H9 (cell line): ENCODE measurements around the gene MXD4. TPM values are rescaled to one million over a fixed set of nuclear protein-coding genes. Genes with fewer than 3 reads are reported as not detected.

Experiments used
- DNase-seq: peaks from one replicate; pipeline ENCODE4 v3.0.0-alpha.2; 2017
- H2AFZ ChIP-seq: one replicate; pipeline ENCODE4 v1.6.1; 2013; ENCODE audit warnings: mild to moderate bottlenecking, low read length, control low read depth, moderate library complexity
- H2AK5ac ChIP-seq: 2 replicates; pipeline ENCODE4 v1.6.1; 2013; ENCODE audit warnings: low read length, control low read depth, mixed read lengths; ENCODE audit not compliant: insufficient read length
- H2BK120ac ChIP-seq: one replicate; pipeline ENCODE4 v1.6.1; 2013; ENCODE audit warnings: low read depth, mild to moderate bottlenecking, low read length, control low read depth, inconsistent platforms; ENCODE audit not compliant: poor library complexity, severe bottlenecking
- H2BK12ac ChIP-seq: 2 replicates; pipeline ENCODE4 v1.6.1; 2013; ENCODE audit warnings: low read length, control low read depth, mixed read lengths, low read depth; ENCODE audit not compliant: insufficient read length
- H2BK15ac ChIP-seq: 2 replicates; pipeline ENCODE4 v1.6.1; 2013; ENCODE audit warnings: low read depth, low read length, control low read depth
- H2BK20ac ChIP-seq: one replicate; pipeline ENCODE4 v1.6.1; 2013; ENCODE audit warnings: low read depth, mild to moderate bottlenecking, low read length, control low read depth, inconsistent platforms; ENCODE audit not compliant: poor library complexity, severe bottlenecking
- H2BK5ac ChIP-seq: 2 replicates; pipeline ENCODE4 v1.6.1; 2013; ENCODE audit warnings: low read length, control low read depth, mixed read lengths; ENCODE audit not compliant: insufficient read length
- H3K14ac ChIP-seq: 2 replicates; pipeline ENCODE4 v1.6.1; 2013; ENCODE audit warnings: low read length, control low read depth; ENCODE audit not compliant: insufficient read depth
- H3K18ac ChIP-seq: 2 replicates; pipeline ENCODE4 v1.6.1; 2013; ENCODE audit warnings: low read depth, mild to moderate bottlenecking, mixed read lengths, low read length, control low read depth; ENCODE audit not compliant: insufficient read length
- H3K23ac ChIP-seq: 2 replicates; pipeline ENCODE4 v1.6.1; 2013; ENCODE audit warnings: low read length, control low read depth, mixed read lengths, low read depth; ENCODE audit not compliant: insufficient read length
- H3K23me2 ChIP-seq: 2 replicates; pipeline ENCODE4 v1.6.1; 2013; ENCODE audit warnings: low read depth, mild to moderate bottlenecking, mixed read lengths, low read length, control low read depth; ENCODE audit not compliant: insufficient read length, poor library complexity, severe bottlenecking
- H3K27ac ChIP-seq: 2 replicates; pipeline ENCODE4 v1.5.1; 2013; ENCODE audit warnings: low read length, control low read depth, mixed read lengths, low read depth; ENCODE audit not compliant: insufficient read length
- H3K27me3 ChIP-seq: 2 replicates; pipeline ENCODE4 v1.6.1; 2013; ENCODE audit warnings: low read length, control low read depth, inconsistent platforms; ENCODE audit not compliant: insufficient read depth
- H3K4ac ChIP-seq: 2 replicates; pipeline ENCODE4 v1.6.1; 2013; ENCODE audit warnings: low read depth, mild to moderate bottlenecking, control low read depth, inconsistent platforms, low read length, moderate library complexity
- H3K4me1 ChIP-seq: 2 replicates; pipeline ENCODE4 v1.6.1; 2013; ENCODE audit warnings: low read length, control low read depth, inconsistent platforms; ENCODE audit not compliant: insufficient read depth
- H3K4me2 ChIP-seq: 2 replicates; pipeline ENCODE4 v1.6.1; 2013; ENCODE audit warnings: low read length, control low read depth, mixed read lengths; ENCODE audit not compliant: insufficient read length, insufficient read depth
- H3K56ac ChIP-seq: 2 replicates; pipeline ENCODE4 v1.6.1; 2013; ENCODE audit warnings: low read depth, mild to moderate bottlenecking, mixed read lengths, low read length, control low read depth; ENCODE audit not compliant: insufficient read length
- H3K79me1 ChIP-seq: 2 replicates; pipeline ENCODE4 v1.6.1; 2013; ENCODE audit warnings: low read depth, mild to moderate bottlenecking, moderate library complexity, low read length, control low read depth, inconsistent platforms; ENCODE audit not compliant: insufficient read depth, poor library complexity, severe bottlenecking
- H3K79me2 ChIP-seq: 2 replicates; pipeline ENCODE4 v1.6.1; 2013; ENCODE audit warnings: low read length, control low read depth, inconsistent platforms; ENCODE audit not compliant: insufficient read depth
- H3K9ac ChIP-seq: 2 replicates; pipeline ENCODE4 v1.6.1; 2013; ENCODE audit warnings: low read length, control low read depth, mixed read lengths; ENCODE audit not compliant: insufficient read length; ENCODE audit errors: extremely low read depth
- H3K9me3 ChIP-seq: one replicate; pipeline ENCODE4 v1.6.1; 2013; ENCODE audit warnings: low read depth, low read length, inconsistent platforms; ENCODE audit not compliant: control insufficient read depth
- H3T11ph ChIP-seq: one replicate; pipeline ENCODE4 v1.6.1; 2013; ENCODE audit warnings: mild to moderate bottlenecking, low read length, control low read depth, inconsistent platforms
- H4K20me1 ChIP-seq: one replicate; pipeline ENCODE4 v1.6.1; 2013; ENCODE audit not compliant: control insufficient read depth, insufficient read length, insufficient read depth
- H4K5ac ChIP-seq: 2 replicates; pipeline ENCODE4 v1.6.1; 2013; ENCODE audit warnings: low read depth, mild to moderate bottlenecking, mixed read lengths, low read length, control low read depth; ENCODE audit not compliant: insufficient read length
- H4K8ac ChIP-seq: replicated peaks from 2 replicates; pipeline ENCODE4 v1.6.1; 2013; ENCODE audit warnings: low read length, control low read depth, mixed read lengths, low read depth; ENCODE audit not compliant: insufficient read length
- H4K91ac ChIP-seq: 2 replicates; pipeline ENCODE4 v1.6.1; 2013; ENCODE audit warnings: low read depth, mild to moderate bottlenecking, moderate library complexity, mixed read lengths, low read length, control low read depth; ENCODE audit not compliant: insufficient read length
- H3K27ac Mint-ChIP-seq, 3 experiments: 2 replicates in 2 of 3; 3 replicates in 1 of 3; pipeline ENCODE4 v1.8.0; 2020 to 2021; ENCODE audit warnings: mixed read lengths in 3 of 3, mild to moderate bottlenecking in 1 of 3, moderate library complexity in 1 of 3
- H3K27me3 Mint-ChIP-seq: 2 replicates; pipeline ENCODE4 v1.8.0; 2021; ENCODE audit warnings: low read depth, mild to moderate bottlenecking, moderate library complexity, mixed read lengths
- H3K36me3 Mint-ChIP-seq, 3 experiments: 2 replicates in 2 of 3; 3 replicates in 1 of 3; pipeline ENCODE4 v1.8.0; 2020 to 2021; ENCODE audit warnings: low read depth in 3 of 3, mixed read lengths in 3 of 3; ENCODE audit not compliant: insufficient read depth in 1 of 3
- H3K4me1 Mint-ChIP-seq, 2 experiments: 2 replicates each; pipeline ENCODE4 v1.8.0; 2020; ENCODE audit warnings: mixed read lengths in 2 of 2
- H3K4me3 Mint-ChIP-seq, 2 experiments: 2 replicates in 1 of 2; 3 replicates in 1 of 2; pipeline ENCODE4 v1.8.0; 2020 to 2021; ENCODE audit warnings: mild to moderate bottlenecking in 2 of 2, mixed read lengths in 2 of 2, moderate library complexity in 1 of 2
- H3K9me3 Mint-ChIP-seq, 2 experiments: 2 replicates in 1 of 2; 3 replicates in 1 of 2; pipeline ENCODE4 v1.8.0; 2020; ENCODE audit warnings: mild to moderate bottlenecking in 2 of 2, mixed read lengths in 2 of 2, moderate library complexity in 1 of 2
- CTCF ChIP-seq: fragments of 200-600 bp; sonication (generic); conservative IDR thresholded peaks from 3 replicates; pipeline ENCODE4 v1.8.0; 2021; ENCODE audit warnings: antibody characterized with exemption, mild to moderate bottlenecking
- WGBS: extraction: QIAGEN DNeasy Blood & Tissue Kit; methylation state at CpG from one replicate; pipeline ENCODE4 v1.1.7; 2013; ENCODE audit warnings: missing lambda C conversion rate, low lambda C conversion rate, mixed read lengths; ENCODE audit not compliant: insufficient read length; ENCODE audit errors: extremely low coverage; 5-methylcytosine and 5-hydroxymethylcytosine counted together
- total RNA-seq: library from RNA; stranded (reverse); gene quantifications from 2 replicates; pipeline ENCODE4 v1.2.1, GENCODE V29; 2021

Gene MXD4
- total RNA-seq, 1 experiment from 2014 or later: 24.1 TPM

- Histone ChIP-seq H3K9me3 (no peaks in the 10 kb centered on the region), H2BK120ac (no peak overlapping the region), H3K79me2 (no peaks in the 10 kb centered on the region), H3K79me1 (no peaks in the 10 kb centered on the region), H3K4ac (no peak overlapping the region), H3K4me2 (no peak overlapping the region), H4K91ac (no peak overlapping the region), H4K20me1 (no peaks in the 10 kb centered on the region), H2BK12ac (no peak overlapping the region), H2BK15ac (no peak overlapping the region), H3K27ac (no peak overlapping the region), H2AK5ac (no peak overlapping the region), H3K27me3 (no peaks in the 10 kb centered on the region), H3K23me2 (no peaks in the 10 kb centered on the region), H4K5ac (no peak overlapping the region), H3K23ac (no peak overlapping the region), H2BK5ac (no peak overlapping the region), H3K4me1 (no peaks in the 10 kb centered on the region), H2AFZ (no peak overlapping the region), H3K18ac (no peak overlapping the region), H3K56ac (no peak overlapping the region), H3K14ac (no peak overlapping the region), H3K9ac (no peak overlapping the region), H2BK20ac (no peak overlapping the region), H4K8ac (no peak overlapping the region), H3T11ph (no peak overlapping the region)
- H3K27me3 Mint-ChIP-seq: no peaks in the 10 kb centered on the region
- peaks cover 4 to 18% (median 9%) of the 10 kb centered on the region in 3 experiments; a peak in 6 of 7 replicates for H3K36me3 Mint-ChIP-seq
- peaks cover 0 to 7% of the 10 kb centered on the region in 2 experiments; a peak in 2 of 4 replicates for H3K4me1 Mint-ChIP-seq
- no peak overlapping the region for H3K4me3 Mint-ChIP-seq
- peaks cover 4 to 9% of the 10 kb centered on the region in 2 experiments; a peak in 4 of 5 replicates for H3K9me3 Mint-ChIP-seq
- no peak overlapping the region for H3K27ac Mint-ChIP-seq
- no peak for TF ChIP-seq CTCF
- WGBS: no CpG with 5 or more reads among the region's 26 CpGs
- no peak for DNase-seq
Observed at GRCh38 chr4:2249526-2250356, 12.2 kb downstream of the MXD4 start.
